Prostate gland (tissue), 2 donors: ENCODE data around the gene PLBD2. TPM values are rescaled to one million over a fixed set of nuclear protein-coding genes. Genes with fewer than 3 reads are reported as not detected.
A peak's percentile ranks its signal among the peaks of the same experiment; 100 is the strongest.

Experiments used
- DNase-seq: peaks from one replicate; pipeline ENCODE4 v3.0.0-alpha.2; 2019; ENCODE audit warnings: low spot score
- H3K27ac ChIP-seq, 2 donors: fragments of 200-600 bp; sonication (generic); 2 replicates each; pipeline ENCODE4 v1.5.1; 2017 to 2019
- H3K27me3 ChIP-seq: fragments of 200-600 bp; sonication (generic); replicated peaks from 2 replicates; pipeline ENCODE4 v1.5.1; 2019; ENCODE audit not compliant: insufficient read depth
- H3K36me3 ChIP-seq, 2 donors: fragments of 200-600 bp; sonication (generic); 1 replicate in 1 of 2; 2 replicates in 1 of 2; pipeline versions ENCODE4 v1.5.1 to v1.8.1; 2017 to 2019
- H3K4me1 ChIP-seq: fragments of 200-600 bp; sonication (generic); replicated peaks from 2 replicates; pipeline ENCODE4 v1.5.1; 2019
- H3K4me3 ChIP-seq, 2 donors: fragments of 200-600 bp; sonication (generic); 2 replicates each; pipeline ENCODE4 v1.5.1; 2017 to 2019
- H3K9me3 ChIP-seq: fragments of 200-600 bp; sonication (generic); 2 replicates; pipeline ENCODE4 v1.5.1; 2017
- POLR2A ChIP-seq: fragments of 450-650 bp; IDR thresholded peaks from one replicate; pipeline ENCODE4 v1.6.1; 2016; ENCODE audit warnings: antibody characterized with exemption, mild to moderate bottlenecking
- POLR2AphosphoS5 ChIP-seq: sonication (generic); formaldehyde crosslinking; IDR thresholded peaks from one replicate; pipeline ENCODE4 v1.6.1; 2017; ENCODE audit warnings: antibody characterized with exemption
- WGBS: methylation state at CpG from one replicate; pipeline ENCODE4 v1.1.5; 2018; 5-methylcytosine and 5-hydroxymethylcytosine counted together
- intact Hi-C: fragments of 100-400 bp; cut with DNase I; formaldehyde crosslinking; loops from one replicate; pipeline ENCODE4 v1.14.2; 2022
- total RNA-seq, 2 donors: library from RNA; depleted of rRNA; stranded (reverse); fragments of >200 nt; gene quantifications; one replicate each; pipeline ENCODE4 v1.1.0, GENCODE V29; 2016
- TF ChIP-seq, protein P1 (sequence below), 4 experiments: fragments of 200-600 bp in 2 of 4; fragments of 450-650 bp in 2 of 4; sonication (generic) in 2 of 4; IDR thresholded peaks; 1 replicate in 3 of 4; 2 replicates in 1 of 4; pipeline ENCODE4 v1.5.1; 2016 to 2019; ENCODE audit warnings: antibody characterized with exemption in 4 of 4, mild to moderate bottlenecking in 2 of 4, moderate library complexity in 2 of 4

PLBD2 gene, protein sequence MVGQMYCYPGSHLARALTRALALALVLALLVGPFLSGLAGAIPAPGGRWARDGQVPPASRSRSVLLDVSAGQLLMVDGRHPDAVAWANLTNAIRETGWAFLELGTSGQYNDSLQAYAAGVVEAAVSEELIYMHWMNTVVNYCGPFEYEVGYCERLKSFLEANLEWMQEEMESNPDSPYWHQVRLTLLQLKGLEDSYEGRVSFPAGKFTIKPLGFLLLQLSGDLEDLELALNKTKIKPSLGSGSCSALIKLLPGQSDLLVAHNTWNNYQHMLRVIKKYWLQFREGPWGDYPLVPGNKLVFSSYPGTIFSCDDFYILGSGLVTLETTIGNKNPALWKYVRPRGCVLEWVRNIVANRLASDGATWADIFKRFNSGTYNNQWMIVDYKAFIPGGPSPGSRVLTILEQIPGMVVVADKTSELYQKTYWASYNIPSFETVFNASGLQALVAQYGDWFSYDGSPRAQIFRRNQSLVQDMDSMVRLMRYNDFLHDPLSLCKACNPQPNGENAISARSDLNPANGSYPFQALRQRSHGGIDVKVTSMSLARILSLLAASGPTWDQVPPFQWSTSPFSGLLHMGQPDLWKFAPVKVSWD
- 100 to 1,000 TPM in 1 of 2 donors, 10 to 100 TPM in 1; 48.2 to 114 TPM for total RNA-seq

DNA sequence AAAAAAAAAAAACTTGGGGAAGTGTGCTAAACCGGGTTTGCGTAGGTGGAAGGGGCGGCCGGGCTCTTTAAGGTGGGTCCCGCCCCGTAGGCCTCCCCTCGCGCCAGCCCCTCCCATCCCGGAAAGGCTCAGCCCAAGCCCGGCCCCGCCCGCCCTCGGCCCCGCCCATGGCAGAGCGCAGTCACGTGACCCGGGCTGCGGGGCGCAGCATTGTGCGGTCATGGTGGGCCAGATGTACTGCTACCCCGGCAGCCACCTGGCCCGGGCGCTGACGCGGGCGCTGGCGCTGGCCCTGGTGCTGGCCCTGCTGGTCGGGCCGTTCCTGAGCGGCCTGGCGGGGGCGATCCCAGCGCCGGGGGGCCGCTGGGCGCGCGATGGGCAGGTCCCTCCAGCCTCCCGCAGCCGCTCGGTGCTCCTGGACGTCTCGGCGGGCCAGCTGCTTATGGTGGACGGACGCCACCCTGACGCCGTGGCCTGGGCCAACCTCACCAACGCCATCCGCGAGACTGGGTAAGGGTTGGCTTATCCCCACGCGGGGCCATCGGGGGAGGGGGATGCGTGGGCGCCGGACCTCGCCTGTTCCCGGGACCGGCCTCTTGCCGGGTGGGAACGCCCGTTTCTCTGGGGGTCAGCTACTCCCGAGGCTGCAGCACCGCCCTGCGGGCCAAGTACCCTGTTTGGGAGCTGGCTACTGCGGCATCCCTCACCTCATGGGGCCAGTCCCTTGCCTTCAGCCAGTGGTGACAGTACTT, at the start of gene PLBD2:
Gene PLBD2, plus strand, starts transcription at position 207 of the 752 bp plus-strand sequence. Its CDS starts 14 bp downstream, at position 221.
- TF ChIP-seq POLR2AphosphoS5, result peak; percentile 76
- TF ChIP-seq, protein P1, sequence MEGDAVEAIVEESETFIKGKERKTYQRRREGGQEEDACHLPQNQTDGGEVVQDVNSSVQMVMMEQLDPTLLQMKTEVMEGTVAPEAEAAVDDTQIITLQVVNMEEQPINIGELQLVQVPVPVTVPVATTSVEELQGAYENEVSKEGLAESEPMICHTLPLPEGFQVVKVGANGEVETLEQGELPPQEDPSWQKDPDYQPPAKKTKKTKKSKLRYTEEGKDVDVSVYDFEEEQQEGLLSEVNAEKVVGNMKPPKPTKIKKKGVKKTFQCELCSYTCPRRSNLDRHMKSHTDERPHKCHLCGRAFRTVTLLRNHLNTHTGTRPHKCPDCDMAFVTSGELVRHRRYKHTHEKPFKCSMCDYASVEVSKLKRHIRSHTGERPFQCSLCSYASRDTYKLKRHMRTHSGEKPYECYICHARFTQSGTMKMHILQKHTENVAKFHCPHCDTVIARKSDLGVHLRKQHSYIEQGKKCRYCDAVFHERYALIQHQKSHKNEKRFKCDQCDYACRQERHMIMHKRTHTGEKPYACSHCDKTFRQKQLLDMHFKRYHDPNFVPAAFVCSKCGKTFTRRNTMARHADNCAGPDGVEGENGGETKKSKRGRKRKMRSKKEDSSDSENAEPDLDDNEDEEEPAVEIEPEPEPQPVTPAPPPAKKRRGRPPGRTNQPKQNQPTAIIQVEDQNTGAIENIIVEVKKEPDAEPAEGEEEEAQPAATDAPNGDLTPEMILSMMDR (IDR thresholded peaks at IDR 0.05), result no peak
- peak; percentile 45 for TF ChIP-seq POLR2A
- intact Hi-C loops, result loop anchor here (2.0 kb wide), 1 partner anchor 24 kb away; the partner anchor contains the start of gene SLC8B1
- Histone ChIP-seq H3K27ac (peak within 1 kb of the TSS; percentile 82 to 84), H3K36me3 (no peaks in the 10 kb centered on the region), H3K4me3 (peak within 1 kb of the TSS; percentile 86 to 91), H3K9me3 (no peaks in the 10 kb centered on the region), H3K27me3 (no peaks in the 10 kb centered on the region), H3K4me1 (peaks cover 9% of the 10 kb centered on the region)
- peak; percentile 93 for DNase-seq
- 0% methylated on average over 55 of the region's 67 CpGs for WGBS

DNA sequence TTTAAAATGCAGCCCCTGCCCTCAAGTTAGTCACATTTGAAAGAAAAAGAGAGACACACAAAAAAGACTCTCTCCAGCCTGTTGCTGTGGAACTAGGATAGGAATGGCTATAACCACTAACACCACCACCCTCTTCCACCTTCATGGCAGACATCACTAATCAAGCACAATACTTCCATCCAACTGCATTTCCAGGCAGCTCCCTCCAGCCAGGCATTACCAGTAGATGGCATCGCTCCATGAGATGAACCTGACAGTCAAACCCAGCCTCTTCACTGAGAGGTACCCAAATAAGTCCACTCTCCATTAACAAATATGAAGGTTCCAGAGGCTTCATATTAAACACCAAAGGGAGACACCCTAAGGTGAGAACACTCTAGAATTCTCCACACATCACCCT, 47.9 kb upstream of the PLBD2 start:
- Histone ChIP-seq H3K9me3 (no peaks in the 10 kb centered on the region), H3K27me3 (no peaks in the 10 kb centered on the region), H3K4me3 (no peak overlapping the region), H3K27ac (no peak overlapping the region), H3K4me1 (no peaks in the 10 kb centered on the region), H3K36me3 (peaks cover 0 to 3% of the 10 kb centered on the region in 2 donors)
- TF ChIP-seq POLR2AphosphoS5 (no peak), POLR2A (no peak)
- TF ChIP-seq, protein P1 (IDR thresholded peaks at IDR 0.05), result no peak
- intact Hi-C loops, result loop anchor here (10.0 kb wide), 2 partner anchors 114 to 116 kb away; partner anchors contain the start of gene SDSL
- DNase-seq, result no peak
- 100% methylated on average over 1 of the region's 1 CpG for WGBS

DNA sequence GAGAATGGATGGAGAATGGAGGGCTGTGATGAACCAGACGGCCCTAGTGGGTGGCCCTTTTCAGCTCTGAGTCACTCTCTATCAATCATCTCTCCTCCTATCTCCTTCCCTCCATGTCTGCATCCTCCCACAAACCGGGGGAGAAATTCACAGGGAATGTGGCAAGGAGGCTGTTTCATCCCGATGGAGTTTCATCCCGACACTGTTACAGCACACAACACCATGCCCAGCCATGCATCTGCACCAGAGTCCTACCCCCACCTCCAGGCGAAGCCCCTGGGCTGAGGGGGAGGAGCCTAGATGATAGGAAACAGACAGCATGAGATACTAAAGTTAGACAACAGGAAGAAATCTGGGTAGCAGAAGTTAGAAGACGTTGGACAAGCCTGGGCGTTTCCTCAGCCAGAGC, 44.3 kb upstream of the PLBD2 start:
- Histone ChIP-seq H3K27me3 (no peaks in the 10 kb centered on the region), H3K9me3 (no peaks in the 10 kb centered on the region), H3K36me3 (peaks cover 0 to 5% of the 10 kb centered on the region in 2 donors), H3K27ac (no peak overlapping the region), H3K4me3 (no peak overlapping the region), H3K4me1 (no peaks in the 10 kb centered on the region)
- TF ChIP-seq POLR2A (no peak), POLR2AphosphoS5 (no peak)
- TF ChIP-seq, protein P1 (IDR thresholded peaks at IDR 0.05), result no peak
- intact Hi-C loops, result loop anchor here (10.0 kb wide), 2 partner anchors 111 to 119 kb away; partner anchors contain the start of gene SDSL
- DNase-seq, result no peak
- 70% methylated on average over 7 of the region's 7 CpGs for WGBS

DNA sequence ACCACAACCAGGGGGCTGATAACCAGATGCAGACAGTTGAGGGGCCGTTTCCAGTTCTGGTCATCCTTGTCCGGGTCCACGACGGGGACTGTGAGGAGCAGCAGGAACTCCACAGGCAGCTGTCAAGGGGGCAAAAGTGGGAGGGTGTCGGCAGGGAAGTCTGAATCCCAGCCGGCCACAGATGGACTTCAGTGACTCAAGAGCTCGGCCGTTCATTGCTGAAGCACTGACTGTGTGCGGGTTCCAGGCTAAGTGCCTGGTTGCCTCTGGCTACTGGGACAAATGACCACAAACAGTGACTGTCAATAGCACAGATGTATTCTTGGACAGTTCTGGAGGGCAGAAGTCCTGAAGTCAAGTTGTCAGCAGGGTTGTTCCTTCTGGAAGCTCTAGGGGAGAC, 43.0 kb upstream of the PLBD2 start:
- H3K4me3 ChIP-seq, result no peak overlapping the region
- no peaks in the 10 kb centered on the region for H3K27me3 ChIP-seq
- H3K4me1 ChIP-seq, result no peaks in the 10 kb centered on the region
- no peak for DNase-seq
- intact Hi-C loops, result loop anchor here (10.0 kb wide), 2 partner anchors 109 to 121 kb away; partner anchors contain the start of gene SDSL
- no peak for TF ChIP-seq POLR2A
- TF ChIP-seq, protein P1 (IDR thresholded peaks at IDR 0.05), result no peak
- no peak for TF ChIP-seq POLR2AphosphoS5
- H3K36me3 ChIP-seq, result peaks cover 0 to 8% of the 10 kb centered on the region in 2 donors
- 87% methylated on average over 9 of the region's 9 CpGs for WGBS
- H3K9me3 ChIP-seq, result no peaks in the 10 kb centered on the region
- no peak overlapping the region for H3K27ac ChIP-seq
